ENCODE measurements around the gene NAGPA.

Gene NAGPA

DNA sequence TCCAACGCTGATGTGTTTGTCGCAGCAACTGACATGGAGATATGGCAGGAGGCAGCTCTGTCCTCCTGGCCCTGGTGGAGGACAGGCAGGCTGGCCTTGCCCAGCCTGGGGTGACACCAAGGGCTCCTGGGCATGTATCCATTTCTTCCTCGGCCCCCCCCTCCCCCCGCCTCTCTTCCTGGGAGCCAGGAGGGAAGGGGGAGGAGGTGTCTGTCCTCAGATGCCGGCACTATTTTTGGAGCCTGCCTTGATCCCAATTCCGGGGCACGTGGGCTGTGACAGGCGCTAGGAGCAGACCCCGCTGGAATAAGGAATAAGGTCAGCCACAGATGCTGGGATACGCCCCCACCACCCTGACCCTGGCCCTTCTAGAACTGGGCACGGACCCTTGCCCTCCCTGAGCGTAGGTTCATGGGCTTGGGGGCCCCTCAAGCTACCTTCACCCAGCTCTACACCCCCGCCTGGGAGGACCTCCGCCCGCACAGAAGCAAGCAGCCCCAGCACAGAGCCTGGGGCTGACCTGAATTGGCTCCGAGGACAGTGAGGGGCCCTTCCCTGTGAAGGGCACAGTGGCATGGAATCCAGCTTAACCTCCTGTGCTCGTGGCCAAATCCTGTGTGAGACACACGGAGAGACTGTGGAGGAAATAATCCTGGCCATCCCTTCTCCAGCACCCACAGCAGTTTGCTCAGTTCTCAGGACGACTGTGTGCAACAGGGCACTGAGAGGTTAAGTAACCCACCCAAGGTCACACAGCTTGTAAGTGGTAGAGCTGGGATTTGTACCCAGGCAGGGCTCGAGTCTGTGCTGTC lies 51.5 kb downstream of the NAGPA start:
- H3K36me3 ChIP-seq (ENCODE audit: insufficient read depth, low read length), result no peaks in the 10 kb centered on the region
- no peaks in the 10 kb centered on the region for H4K20me1 ChIP-seq (ENCODE audit: insufficient read depth, low read length)
- TF ChIP-seq, protein P1, sequence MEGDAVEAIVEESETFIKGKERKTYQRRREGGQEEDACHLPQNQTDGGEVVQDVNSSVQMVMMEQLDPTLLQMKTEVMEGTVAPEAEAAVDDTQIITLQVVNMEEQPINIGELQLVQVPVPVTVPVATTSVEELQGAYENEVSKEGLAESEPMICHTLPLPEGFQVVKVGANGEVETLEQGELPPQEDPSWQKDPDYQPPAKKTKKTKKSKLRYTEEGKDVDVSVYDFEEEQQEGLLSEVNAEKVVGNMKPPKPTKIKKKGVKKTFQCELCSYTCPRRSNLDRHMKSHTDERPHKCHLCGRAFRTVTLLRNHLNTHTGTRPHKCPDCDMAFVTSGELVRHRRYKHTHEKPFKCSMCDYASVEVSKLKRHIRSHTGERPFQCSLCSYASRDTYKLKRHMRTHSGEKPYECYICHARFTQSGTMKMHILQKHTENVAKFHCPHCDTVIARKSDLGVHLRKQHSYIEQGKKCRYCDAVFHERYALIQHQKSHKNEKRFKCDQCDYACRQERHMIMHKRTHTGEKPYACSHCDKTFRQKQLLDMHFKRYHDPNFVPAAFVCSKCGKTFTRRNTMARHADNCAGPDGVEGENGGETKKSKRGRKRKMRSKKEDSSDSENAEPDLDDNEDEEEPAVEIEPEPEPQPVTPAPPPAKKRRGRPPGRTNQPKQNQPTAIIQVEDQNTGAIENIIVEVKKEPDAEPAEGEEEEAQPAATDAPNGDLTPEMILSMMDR (IDR thresholded peaks at IDR 0.05; ENCODE audit: low read length), result no peak
- no peak for TF ChIP-seq EZH2 (IDR thresholded peaks at IDR 0.05; ENCODE audit: borderline replicate concordance, low read length)
- H2AFZ ChIP-seq (ENCODE audit: low read length), result no peak overlapping the region
- H3K9me2 ChIP-seq (ENCODE audit: low read depth, low read length), result no peaks in the 10 kb centered on the region
- H3K9ac ChIP-seq (ENCODE audit: low read length), result no peak overlapping the region
- H3F3A ChIP-seq (ENCODE audit: insufficient read depth, low read length), result no peaks in the 10 kb centered on the region
- no peaks in the 10 kb centered on the region for H3K4me1 ChIP-seq (ENCODE audit: insufficient read depth, low read length, severe bottlenecking)
- peaks cover 2% of the 10 kb centered on the region; the same call in 1 of the 2 replicates for H3K9me3 ChIP-seq (ENCODE audit: low read length)
- peaks cover 4% of the 10 kb centered on the region; the same call in 1 of the 2 replicates for H3K27me3 ChIP-seq (ENCODE audit: insufficient read depth, low read length)
- no peak overlapping the region for H3K4me3 ChIP-seq (ENCODE audit: low read depth, low read length, poor library complexity, severe bottlenecking)
- H3K79me2 ChIP-seq (ENCODE audit: insufficient read depth, low read length), result no peaks in the 10 kb centered on the region
- no peak overlapping the region for H3K27ac ChIP-seq (ENCODE audit: low read depth, low read length, poor library complexity, severe bottlenecking)
- H3K4me2 ChIP-seq (ENCODE audit: low read length), result no peak overlapping the region

DNA sequence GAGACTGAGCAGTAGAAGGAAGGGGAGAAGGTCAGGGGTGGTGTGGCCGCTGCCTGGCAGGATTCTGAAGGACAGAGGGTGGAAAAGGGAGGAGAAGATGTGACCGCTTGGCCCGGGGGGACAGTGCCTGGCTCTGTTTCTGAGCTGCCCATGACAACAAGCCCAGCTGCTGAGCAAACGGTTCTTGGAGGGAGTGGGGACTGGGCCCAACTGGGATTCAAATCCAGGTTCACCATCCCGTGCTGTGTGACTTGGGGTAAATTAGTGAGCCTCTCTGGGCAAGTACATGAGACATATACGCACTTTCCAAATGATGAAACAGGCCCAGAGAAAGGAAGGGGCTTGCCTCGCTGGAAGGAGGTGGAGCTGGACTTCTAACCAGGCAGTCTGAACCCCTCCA lies 52.3 kb downstream of the NAGPA start:
- Histone ChIP-seq H3K9ac (ENCODE audit: low read length) (no peak overlapping the region), H3K9me3 (ENCODE audit: low read length) (peaks cover 2% of the 10 kb centered on the region; the same call in 1 of the 2 replicates), H3K27ac (ENCODE audit: low read depth, low read length, poor library complexity, severe bottlenecking) (no peak overlapping the region), H3F3A (ENCODE audit: insufficient read depth, low read length) (no peaks in the 10 kb centered on the region), H3K4me2 (ENCODE audit: low read length) (no peak overlapping the region), H4K20me1 (ENCODE audit: insufficient read depth, low read length) (no peaks in the 10 kb centered on the region), H3K9me2 (ENCODE audit: low read depth, low read length) (no peaks in the 10 kb centered on the region), H3K4me1 (ENCODE audit: insufficient read depth, low read length, severe bottlenecking) (no peaks in the 10 kb centered on the region), H3K79me2 (ENCODE audit: insufficient read depth, low read length) (no peaks in the 10 kb centered on the region), H2AFZ (ENCODE audit: low read length) (no peak overlapping the region), H3K36me3 (ENCODE audit: insufficient read depth, low read length) (no peaks in the 10 kb centered on the region), H3K27me3 (ENCODE audit: insufficient read depth, low read length) (peaks cover 4% of the 10 kb centered on the region; the same call in 1 of the 2 replicates), H3K4me3 (ENCODE audit: low read depth, low read length, poor library complexity, severe bottlenecking) (no peak overlapping the region)
- TF ChIP-seq, protein P1 (IDR thresholded peaks at IDR 0.05; ENCODE audit: low read length), result no peak
- no peak for TF ChIP-seq EZH2 (IDR thresholded peaks at IDR 0.05; ENCODE audit: borderline replicate concordance, low read length)

DNA sequence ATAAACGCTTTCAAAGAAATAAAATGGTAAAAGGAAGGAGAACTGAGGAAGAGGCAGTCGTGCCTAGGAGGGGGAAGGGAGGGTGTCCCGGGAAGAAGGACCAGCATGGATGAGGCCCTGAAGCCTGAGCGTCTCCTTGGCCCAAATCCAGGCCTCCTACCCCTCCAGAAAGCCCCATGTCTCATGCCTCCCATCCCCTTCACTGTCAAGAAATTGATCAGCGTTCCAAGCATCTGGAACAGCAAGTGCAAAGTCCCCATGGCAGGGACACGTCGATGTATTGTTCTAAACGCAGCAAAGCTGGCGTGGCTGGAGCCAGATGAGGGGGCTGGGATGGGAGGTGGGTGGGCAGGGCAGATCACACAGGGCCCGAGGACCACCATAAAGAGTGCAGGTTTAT lies 53.0 kb downstream of the NAGPA start:
- H3K4me1 ChIP-seq (ENCODE audit: insufficient read depth, low read length, severe bottlenecking), result peaks cover 3% of the 10 kb centered on the region
- no peak overlapping the region for H3K27ac ChIP-seq (ENCODE audit: low read depth, low read length, poor library complexity, severe bottlenecking)

More for the DNA sequence above, 53.0 kb downstream of the NAGPA start:
- Histone ChIP-seq H3K79me2 (ENCODE audit: insufficient read depth, low read length) (no peaks in the 10 kb centered on the region), H4K20me1 (ENCODE audit: insufficient read depth, low read length) (no peaks in the 10 kb centered on the region), H3K9me3 (ENCODE audit: low read length) (peaks cover 2% of the 10 kb centered on the region; the same call in 1 of the 2 replicates), H2AFZ (ENCODE audit: low read length) (no peak overlapping the region), H3K9ac (ENCODE audit: low read length) (no peak overlapping the region), H3K4me2 (ENCODE audit: low read length) (no peak overlapping the region), H3K27me3 (ENCODE audit: insufficient read depth, low read length) (peaks cover 4% of the 10 kb centered on the region; the same call in 1 of the 2 replicates), H3F3A (ENCODE audit: insufficient read depth, low read length) (no peaks in the 10 kb centered on the region), H3K9me2 (ENCODE audit: low read depth, low read length) (no peaks in the 10 kb centered on the region), H3K36me3 (ENCODE audit: insufficient read depth, low read length) (no peaks in the 10 kb centered on the region), H3K4me3 (ENCODE audit: low read depth, low read length, poor library complexity, severe bottlenecking) (no peak overlapping the region)
- no peak for TF ChIP-seq EZH2 (IDR thresholded peaks at IDR 0.05; ENCODE audit: borderline replicate concordance, low read length)
- TF ChIP-seq, protein P1 (IDR thresholded peaks at IDR 0.05; ENCODE audit: low read length), result no peak

Data from OCI-LY1 (cell line).